Parathyroid adenoma (tissue), 2 donors: ENCODE data around the gene DNAH1.
A peak's percentile ranks its signal among the peaks of the same experiment; 100 is the strongest.

ENCODE experiments used
- H2AFZ ChIP-seq: fragments of 300-600 bp; sonication (generic); one replicate; pipeline ENCODE4 v1.7.0; 2017; ENCODE audit warnings: antibody characterized with exemption, mild to moderate bottlenecking
- H3K27ac ChIP-seq: fragments of 300-600 bp; sonication (generic); one replicate; pipeline ENCODE4 v1.7.0; 2017
- H3K27me3 ChIP-seq: fragments of 300-600 bp; sonication (generic); one replicate; pipeline ENCODE4 v1.7.0; 2017; ENCODE audit warnings: low read length; ENCODE audit not compliant: control insufficient read depth, insufficient read depth
- H3K36me3 ChIP-seq: fragments of 300-600 bp; sonication (generic); one replicate; pipeline ENCODE4 v1.7.0; 2017; ENCODE audit warnings: low read length; ENCODE audit not compliant: control insufficient read depth, insufficient read depth
- H3K4me1 ChIP-seq: fragments of 300-600 bp; sonication (generic); one replicate; pipeline ENCODE4 v1.7.0; 2017; ENCODE audit warnings: control low read depth
- H3K4me2 ChIP-seq: fragments of 300-600 bp; sonication (generic); one replicate; pipeline ENCODE4 v1.7.0; 2017; ENCODE audit warnings: low read length
- H3K4me3 ChIP-seq: fragments of 300-600 bp; sonication (generic); one replicate; pipeline ENCODE4 v1.7.0; 2017; ENCODE audit warnings: low read depth, low read length
- H3K79me2 ChIP-seq: fragments of 300-600 bp; sonication (generic); one replicate; pipeline ENCODE4 v1.7.0; 2017; ENCODE audit warnings: control low read depth
- H3K9ac ChIP-seq: fragments of 300-600 bp; sonication (generic); one replicate; pipeline ENCODE4 v1.7.0; 2017; ENCODE audit warnings: mild to moderate bottlenecking
- H3K9me3 ChIP-seq: fragments of 300-600 bp; sonication (generic); one replicate; pipeline ENCODE4 v1.7.0; 2017; ENCODE audit warnings: low read length; ENCODE audit not compliant: control insufficient read depth
- CTCF ChIP-seq: fragments of 300-600 bp; sonication (generic); IDR thresholded peaks from one replicate; pipeline ENCODE4 v1.7.0; 2017; ENCODE audit warnings: antibody characterized with exemption, mild to moderate bottlenecking
- donor health status: primary hyperparathyroidism.

Gene DNAH1

DNA sequence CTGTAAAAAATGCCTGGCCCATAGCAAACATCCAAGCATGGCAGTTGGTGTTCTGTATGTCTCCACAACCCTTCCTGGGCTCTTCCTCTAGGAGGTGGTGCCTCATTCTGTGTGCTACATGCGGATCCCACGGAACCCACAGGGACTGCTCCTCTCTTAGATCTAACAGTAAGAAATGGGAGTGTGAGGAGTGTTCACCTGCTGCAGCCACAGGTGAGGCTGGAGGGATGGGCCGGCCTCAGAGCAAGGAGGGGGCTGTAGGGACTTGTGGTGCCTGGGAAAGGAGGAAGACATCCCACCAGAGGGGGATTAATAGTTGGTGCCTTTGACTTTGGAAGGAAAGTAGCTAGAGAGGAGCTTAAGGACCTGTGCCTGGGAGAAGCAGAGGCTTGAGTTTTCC is 106.5 kb downstream of the DNAH1 start:
- no peak overlapping the region for H3K9ac ChIP-seq
- no peaks in the 10 kb centered on the region for H3K36me3 ChIP-seq
- H3K9me3 ChIP-seq = no peaks in the 10 kb centered on the region
- H2AFZ ChIP-seq = no peak overlapping the region
- no peak overlapping the region for H3K4me2 ChIP-seq
- no peaks in the 10 kb centered on the region for H3K27me3 ChIP-seq
- no peak for TF ChIP-seq CTCF
- no peaks in the 10 kb centered on the region for H3K79me2 ChIP-seq
- no peak overlapping the region for H3K4me3 ChIP-seq
- H3K27ac ChIP-seq = no peak overlapping the region
- H3K4me1 ChIP-seq = no peaks in the 10 kb centered on the region

- Histone ChIP-seq H3K27me3 (no peaks in the 10 kb centered on the region), H3K4me3 (no peak overlapping the region), H2AFZ (no peak overlapping the region), H3K27ac (no peak overlapping the region), H3K9me3 (no peaks in the 10 kb centered on the region), H3K36me3 (no peaks in the 10 kb centered on the region), H3K4me2 (no peak overlapping the region), H3K9ac (no peak overlapping the region), H3K79me2 (no peaks in the 10 kb centered on the region), H3K4me1 (no peaks in the 10 kb centered on the region)
- TF ChIP-seq CTCF = no peak
These were observed 107.1 kb downstream of the DNAH1 start for GRCh38 chr3:52423173-52423572.

- Histone ChIP-seq H3K9me3 (no peaks in the 10 kb centered on the region), H2AFZ (no peak overlapping the region), H3K9ac (no peak overlapping the region), H3K27ac (no peak overlapping the region), H3K79me2 (no peaks in the 10 kb centered on the region), H3K27me3 (no peaks in the 10 kb centered on the region), H3K4me2 (no peak overlapping the region), H3K4me3 (no peak overlapping the region), H3K36me3 (no peaks in the 10 kb centered on the region), H3K4me1 (no peaks in the 10 kb centered on the region)
- TF ChIP-seq CTCF = peak; percentile 77
These were observed 112.3 kb downstream of the DNAH1 start for GRCh38 chr3:52428151-52429005.

- H3K4me2 ChIP-seq = no peak overlapping the region
These were observed 112.9 kb downstream of the DNAH1 start for GRCh38 chr3:52429031-52429430.

More at GRCh38 chr3:52429031-52429430, 112.9 kb downstream of the DNAH1 start:
- Histone ChIP-seq H3K79me2 (no peaks in the 10 kb centered on the region), H2AFZ (no peak overlapping the region), H3K4me3 (no peak overlapping the region), H3K4me1 (no peaks in the 10 kb centered on the region), H3K9me3 (no peaks in the 10 kb centered on the region), H3K27ac (no peak overlapping the region), H3K27me3 (no peaks in the 10 kb centered on the region), H3K36me3 (no peaks in the 10 kb centered on the region), H3K9ac (no peak overlapping the region)
- no peak for TF ChIP-seq CTCF
